ENCODE results near the gene IGDCC3. TPM values are rescaled to one million over a fixed set of nuclear protein-coding genes. Genes with fewer than 3 reads are reported as not detected.
"Not testable (repeated sequence)": the region's sequence is repeated elsewhere in the genome, so short reads cannot be mapped to it uniquely, and the experiment has no call there.

Gene IGDCC3
- total RNA-seq, 1 experiment from 2014 or later: not detected

GRCh38 chr15:65363766-65364165 lies 14.0 kb downstream of the IGDCC3 start:
- no peak for DNase-seq (ENCODE audit: low read depth in 1 of 2, low spot score in 2 of 2)
- no peaks in the 10 kb centered on the region for H3K36me3 ChIP-seq
- no peak overlapping the region for H3K4me3 ChIP-seq
- peaks cover 8% of the 10 kb centered on the region for H3K27me3 ChIP-seq (replicated peaks)
- H3K9me3 ChIP-seq (replicated peaks): no peaks in the 10 kb centered on the region
- H3K27ac ChIP-seq: no peak overlapping the region
- no peaks in the 10 kb centered on the region for H3K4me1 ChIP-seq (replicated peaks)

- Histone ChIP-seq H3K4me1 (replicated peaks) (no peaks in the 10 kb centered on the region), H3K4me3 (no peak overlapping the region), H3K27ac (no peak overlapping the region), H3K36me3 (no peaks in the 10 kb centered on the region), H3K27me3 (replicated peaks) (peaks cover 11% of the 10 kb centered on the region), H3K9me3 (replicated peaks) (no peaks in the 10 kb centered on the region)
- no peak for DNase-seq (ENCODE audit: low read depth in 1 of 2, low spot score in 2 of 2)
Measured at GRCh38 chr15:65363306-65363705, 14.5 kb downstream of the IGDCC3 start.

GRCh38 chr15:65362491-65362890 lies 15.3 kb downstream of the IGDCC3 start:
- H3K27ac ChIP-seq: no peak overlapping the region
- no peaks in the 10 kb centered on the region for H3K9me3 ChIP-seq (replicated peaks)
- no peaks in the 10 kb centered on the region for H3K4me1 ChIP-seq (replicated peaks)
- no peaks in the 10 kb centered on the region for H3K36me3 ChIP-seq
- peaks cover 16% of the 10 kb centered on the region for H3K27me3 ChIP-seq (replicated peaks)
- H3K4me3 ChIP-seq: no peak overlapping the region
- no peak for DNase-seq (ENCODE audit: low read depth in 1 of 2, low spot score in 2 of 2)

- Histone ChIP-seq H3K36me3 (no peaks in the 10 kb centered on the region), H3K4me3 (no peak overlapping the region), H3K9me3 (replicated peaks) (no peaks in the 10 kb centered on the region), H3K27me3 (replicated peaks) (peaks cover 22% of the 10 kb centered on the region), H3K4me1 (replicated peaks) (no peaks in the 10 kb centered on the region), H3K27ac (no peak overlapping the region)
- DNase-seq (ENCODE audit: low read depth in 1 of 2, low spot score in 2 of 2): no peak
Measured at GRCh38 chr15:65361708-65362459, 15.9 kb downstream of the IGDCC3 start.

- Histone ChIP-seq H3K27me3 (replicated peaks) (peaks cover 31% of the 10 kb centered on the region), H3K36me3 (no peaks in the 10 kb centered on the region), H3K4me1 (replicated peaks) (no peaks in the 10 kb centered on the region), H3K9me3 (replicated peaks) (no peaks in the 10 kb centered on the region), H3K4me3 (no peak overlapping the region), H3K27ac (no peak overlapping the region)
- no peak for DNase-seq (ENCODE audit: low read depth in 1 of 2, low spot score in 2 of 2)
Measured at GRCh38 chr15:65360506-65360905, 17.3 kb downstream of the IGDCC3 start.

GRCh38 chr15:65355988-65356353 lies 21.8 kb downstream of the IGDCC3 start:
- Histone ChIP-seq H3K27me3 (replicated peaks) (peaks cover 50% of the 10 kb centered on the region), H3K9me3 (replicated peaks) (peaks cover 6% of the 10 kb centered on the region; the same call in 1 of the 2 replicates), H3K4me1 (replicated peaks) (no peaks in the 10 kb centered on the region), H3K27ac (no peak overlapping the region), H3K4me3 (no peak overlapping the region), H3K36me3 (no peaks in the 10 kb centered on the region)
- DNase-seq (ENCODE audit: low read depth in 1 of 2, low spot score in 2 of 2): no peak

GRCh38 chr15:65355173-65355987 lies 22.4 kb downstream of the IGDCC3 start:
- peaks cover 50% of the 10 kb centered on the region for H3K27me3 ChIP-seq (replicated peaks)
- H3K36me3 ChIP-seq: no peaks in the 10 kb centered on the region
- no peaks in the 10 kb centered on the region for H3K4me1 ChIP-seq (replicated peaks)
- H3K27ac ChIP-seq: no peak overlapping the region
- H3K9me3 ChIP-seq (replicated peaks): peaks cover 6% of the 10 kb centered on the region; the same call in 1 of the 2 replicates
- no peak overlapping the region for H3K4me3 ChIP-seq
- DNase-seq (ENCODE audit: low read depth in 1 of 2, low spot score in 2 of 2): no peak

- Histone ChIP-seq H3K4me3 (no peak overlapping the region), H3K4me1 (replicated peaks) (no peaks in the 10 kb centered on the region), H3K27ac (no peak overlapping the region), H3K36me3 (no peaks in the 10 kb centered on the region), H3K9me3 (replicated peaks) (peaks cover 6% of the 10 kb centered on the region; the same call in 1 of the 2 replicates), H3K27me3 (replicated peaks) (peaks cover 48% of the 10 kb centered on the region)
- DNase-seq (ENCODE audit: low read depth in 1 of 2, low spot score in 2 of 2): no peak
Measured at GRCh38 chr15:65354835-65355172, 23.0 kb downstream of the IGDCC3 start.

- H3K27me3 ChIP-seq (replicated peaks): peaks cover 39% of the 10 kb centered on the region
- not testable (repeated sequence) for H3K27ac ChIP-seq; H3K9me3 ChIP-seq (replicated peaks); H3K4me1 ChIP-seq (replicated peaks); DNase-seq (ENCODE audit: low read depth in 1 of 2, low spot score in 2 of 2); H3K36me3 ChIP-seq; H3K4me3 ChIP-seq
Measured at GRCh38 chr15:65351972-65352371, 25.8 kb downstream of the IGDCC3 start.

GRCh38 chr15:65349338-65349737 lies 28.5 kb downstream of the IGDCC3 start:
- no peaks in the 10 kb centered on the region for H3K36me3 ChIP-seq
- DNase-seq (ENCODE audit: low read depth in 1 of 2, low spot score in 2 of 2): no peak
- no peaks in the 10 kb centered on the region for H3K4me1 ChIP-seq (replicated peaks)
- H3K4me3 ChIP-seq: no peak overlapping the region
- H3K27ac ChIP-seq: no peak overlapping the region
- peaks cover 20% of the 10 kb centered on the region for H3K27me3 ChIP-seq (replicated peaks)
- peaks cover 6% of the 10 kb centered on the region; the same call in 1 of the 2 replicates for H3K9me3 ChIP-seq (replicated peaks)

- not testable (repeated sequence) for DNase-seq (ENCODE audit: low read depth in 1 of 2, low spot score in 2 of 2); H3K36me3 ChIP-seq; H3K4me3 ChIP-seq; H3K4me1 ChIP-seq (replicated peaks); H3K9me3 ChIP-seq (replicated peaks); H3K27ac ChIP-seq
- peaks cover 15% of the 10 kb centered on the region for H3K27me3 ChIP-seq (replicated peaks)
Measured at GRCh38 chr15:65347756-65348155, 30.0 kb downstream of the IGDCC3 start.

GRCh38 chr15:65346856-65347598 lies 30.8 kb downstream of the IGDCC3 start:
- peaks cover under 1% of the 10 kb centered on the region; the same call in 1 of the 2 replicates for H3K9me3 ChIP-seq (replicated peaks)
- no peaks in the 10 kb centered on the region for H3K4me1 ChIP-seq (replicated peaks)
- no peak for DNase-seq (ENCODE audit: low read depth in 1 of 2, low spot score in 2 of 2)
- no peak overlapping the region for H3K27ac ChIP-seq
- no peak overlapping the region for H3K4me3 ChIP-seq
- no peaks in the 10 kb centered on the region for H3K36me3 ChIP-seq
- H3K27me3 ChIP-seq (replicated peaks): peaks cover 10% of the 10 kb centered on the region

- H3K36me3 ChIP-seq: no peaks in the 10 kb centered on the region
- no peak overlapping the region for H3K4me3 ChIP-seq
- no peak for DNase-seq (ENCODE audit: low read depth in 1 of 2, low spot score in 2 of 2)
- no peaks in the 10 kb centered on the region for H3K4me1 ChIP-seq (replicated peaks)
- no peaks in the 10 kb centered on the region for H3K9me3 ChIP-seq (replicated peaks)
- H3K27me3 ChIP-seq (replicated peaks): peaks cover 11% of the 10 kb centered on the region
- no peak overlapping the region for H3K27ac ChIP-seq
Measured at GRCh38 chr15:65344914-65345275, 32.9 kb downstream of the IGDCC3 start.

Data from SJSA1 (cell line).